Testis (tissue), 2 donors: ENCODE measurements around the gene KRTAP10-1.

ENCODE experiments used
- POLR2A ChIP-seq: fragments of 450-650 bp; IDR thresholded peaks from one replicate; pipeline ENCODE4 v1.6.1; 2017; ENCODE audit warnings: antibody characterized with exemption, mild to moderate bottlenecking, moderate library complexity
- TF ChIP-seq, protein P1 (sequence below), 3 experiments: fragments of 450-650 bp in 2 of 3; fragments of 200-600 bp in 1 of 3; sonication (generic) in 1 of 3; IDR thresholded peaks; one replicate each; pipeline ENCODE4 v1.5.1; 2016 to 2019; ENCODE audit warnings: antibody characterized with exemption in 3 of 3, mild to moderate bottlenecking in 2 of 3, moderate library complexity in 1 of 3

DNA sequence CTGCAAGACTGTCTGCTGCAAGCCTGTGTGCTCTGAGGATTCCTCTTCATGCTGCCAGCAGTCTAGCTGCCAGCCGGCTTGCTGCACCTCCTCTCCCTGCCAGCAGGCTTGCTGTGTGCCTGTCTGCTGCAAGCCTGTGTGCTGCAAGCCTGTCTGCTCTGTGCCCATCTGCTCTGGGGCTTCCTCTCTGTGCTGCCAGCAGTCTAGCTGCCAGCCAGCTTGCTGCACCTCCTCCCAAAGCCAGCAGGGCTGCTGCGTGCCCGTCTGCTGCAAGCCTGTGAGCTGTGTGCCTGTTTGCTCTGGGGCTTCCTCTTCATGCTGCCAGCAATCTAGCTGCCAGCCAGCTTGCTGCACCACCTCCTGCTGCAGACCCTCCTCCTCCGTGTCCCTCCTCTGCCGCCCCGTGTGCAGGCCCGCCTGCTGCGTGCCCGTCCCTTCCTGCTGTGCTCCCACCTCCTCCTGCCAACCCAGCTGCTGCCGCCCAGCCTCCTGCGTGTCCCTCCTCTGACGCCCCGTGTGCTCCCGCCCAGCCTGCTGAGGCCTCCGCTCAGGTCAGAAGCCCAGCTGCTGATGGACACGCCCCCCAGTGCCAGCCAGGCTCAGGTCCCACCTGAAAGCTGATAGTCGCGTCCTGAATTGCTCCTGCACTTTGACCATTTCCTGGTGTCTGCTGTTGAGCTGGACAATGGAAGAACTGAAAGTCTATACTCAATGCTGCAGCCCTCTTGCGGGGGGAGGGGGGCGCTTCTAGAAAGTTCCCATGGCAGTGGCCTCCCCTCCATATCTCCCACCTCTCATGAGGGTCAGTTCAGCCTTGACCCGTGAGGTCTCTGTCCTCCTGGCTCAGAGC is 34.7 kb upstream of the KRTAP10-1 start:
- TF ChIP-seq, protein P1, sequence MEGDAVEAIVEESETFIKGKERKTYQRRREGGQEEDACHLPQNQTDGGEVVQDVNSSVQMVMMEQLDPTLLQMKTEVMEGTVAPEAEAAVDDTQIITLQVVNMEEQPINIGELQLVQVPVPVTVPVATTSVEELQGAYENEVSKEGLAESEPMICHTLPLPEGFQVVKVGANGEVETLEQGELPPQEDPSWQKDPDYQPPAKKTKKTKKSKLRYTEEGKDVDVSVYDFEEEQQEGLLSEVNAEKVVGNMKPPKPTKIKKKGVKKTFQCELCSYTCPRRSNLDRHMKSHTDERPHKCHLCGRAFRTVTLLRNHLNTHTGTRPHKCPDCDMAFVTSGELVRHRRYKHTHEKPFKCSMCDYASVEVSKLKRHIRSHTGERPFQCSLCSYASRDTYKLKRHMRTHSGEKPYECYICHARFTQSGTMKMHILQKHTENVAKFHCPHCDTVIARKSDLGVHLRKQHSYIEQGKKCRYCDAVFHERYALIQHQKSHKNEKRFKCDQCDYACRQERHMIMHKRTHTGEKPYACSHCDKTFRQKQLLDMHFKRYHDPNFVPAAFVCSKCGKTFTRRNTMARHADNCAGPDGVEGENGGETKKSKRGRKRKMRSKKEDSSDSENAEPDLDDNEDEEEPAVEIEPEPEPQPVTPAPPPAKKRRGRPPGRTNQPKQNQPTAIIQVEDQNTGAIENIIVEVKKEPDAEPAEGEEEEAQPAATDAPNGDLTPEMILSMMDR (IDR thresholded peaks at IDR 0.05) = no peak
- no peak for TF ChIP-seq POLR2A
